HEK293 (cell line): Measurements from ENCODE around the gene ETF1.

ENCODE experiments used
- CTCF ChIP-seq: fragments of 450-650 bp; formaldehyde crosslinking; IDR thresholded peaks from 2 replicates; pipeline ENCODE4 v1.5.1; 2016; ENCODE audit warnings: missing biosample characterization, missing genetic modification characterization
- GLI4 ChIP-seq: fragments of 450-650 bp; formaldehyde crosslinking; IDR thresholded peaks from 2 replicates; pipeline ENCODE4 v1.5.1; 2016; ENCODE audit warnings: missing biosample characterization, missing genetic modification characterization
- KLF16 ChIP-seq: fragments of 450-650 bp; formaldehyde crosslinking; IDR thresholded peaks from 2 replicates; pipeline ENCODE4 v1.5.1; 2017; ENCODE audit warnings: missing biosample characterization, missing genetic modification characterization
- REST ChIP-seq: fragments of 450-650 bp; formaldehyde crosslinking; IDR thresholded peaks from 2 replicates; pipeline ENCODE4 v1.5.1; 2016; ENCODE audit warnings: missing biosample characterization, missing genetic modification characterization
- SCRT2 ChIP-seq: fragments of 450-650 bp; formaldehyde crosslinking; IDR thresholded peaks from 2 replicates; pipeline ENCODE4 v1.5.1; 2016; ENCODE audit warnings: missing biosample characterization, missing genetic modification characterization
- ZBTB44 ChIP-seq: fragments of 450-650 bp; IDR thresholded peaks from 2 replicates; pipeline ENCODE4 v1.5.1; 2018; ENCODE audit warnings: missing biosample characterization, mild to moderate bottlenecking, missing genetic modification characterization
- ZEB2 ChIP-seq: fragments of 450-650 bp; formaldehyde crosslinking; IDR thresholded peaks from 2 replicates; pipeline ENCODE4 v1.5.1; 2016; ENCODE audit warnings: missing biosample characterization, missing genetic modification characterization
- ZNF121 ChIP-seq: fragments of 450-650 bp; formaldehyde crosslinking; IDR thresholded peaks from 2 replicates; pipeline ENCODE4 v1.5.1; 2016; ENCODE audit warnings: missing biosample characterization, missing genetic modification characterization
- ZNF302 ChIP-seq: fragments of 450-650 bp; formaldehyde crosslinking; IDR thresholded peaks from 2 replicates; pipeline ENCODE4 v1.5.1; 2016; ENCODE audit warnings: missing biosample characterization, missing genetic modification characterization, low read depth
- ZNF639 ChIP-seq: fragments of 450-650 bp; formaldehyde crosslinking; IDR thresholded peaks from 2 replicates; pipeline ENCODE4 v1.5.1; 2016; ENCODE audit warnings: missing biosample characterization, missing genetic modification characterization
- ZNF704 ChIP-seq: fragments of 450-650 bp; formaldehyde crosslinking; IDR thresholded peaks from 2 replicates; pipeline ENCODE4 v1.5.1; 2016; ENCODE audit warnings: missing biosample characterization, missing genetic modification characterization
- ZNF843 ChIP-seq: fragments of 450-650 bp; formaldehyde crosslinking; IDR thresholded peaks from 2 replicates; pipeline ENCODE4 v1.5.1; 2016; ENCODE audit warnings: missing biosample characterization, missing genetic modification characterization

- TF ChIP-seq GLI4 (tag by site-specific recombination) (no peak), CTCF (tag by site-specific recombination) (no peak), ZNF639 (tag by site-specific recombination) (no peak), KLF16 (tag by site-specific recombination) (no peak), ZBTB44 (tag by site-specific recombination) (no peak), ZNF121 (tag by site-specific recombination) (no peak), ZNF704 (tag by site-specific recombination) (no peak), SCRT2 (tag by site-specific recombination) (no peak), ZNF843 (tag by site-specific recombination) (no peak), ZEB2 (tag by site-specific recombination) (no peak), ZNF302 (tag by site-specific recombination) (no peak), REST (tag by site-specific recombination) (no peak)
Measured at GRCh38 chr5:138472353-138472752, 70.7 kb downstream of the ETF1 start.
